ENCODE results near the gene TIMP2.

Gene TIMP2

DNA sequence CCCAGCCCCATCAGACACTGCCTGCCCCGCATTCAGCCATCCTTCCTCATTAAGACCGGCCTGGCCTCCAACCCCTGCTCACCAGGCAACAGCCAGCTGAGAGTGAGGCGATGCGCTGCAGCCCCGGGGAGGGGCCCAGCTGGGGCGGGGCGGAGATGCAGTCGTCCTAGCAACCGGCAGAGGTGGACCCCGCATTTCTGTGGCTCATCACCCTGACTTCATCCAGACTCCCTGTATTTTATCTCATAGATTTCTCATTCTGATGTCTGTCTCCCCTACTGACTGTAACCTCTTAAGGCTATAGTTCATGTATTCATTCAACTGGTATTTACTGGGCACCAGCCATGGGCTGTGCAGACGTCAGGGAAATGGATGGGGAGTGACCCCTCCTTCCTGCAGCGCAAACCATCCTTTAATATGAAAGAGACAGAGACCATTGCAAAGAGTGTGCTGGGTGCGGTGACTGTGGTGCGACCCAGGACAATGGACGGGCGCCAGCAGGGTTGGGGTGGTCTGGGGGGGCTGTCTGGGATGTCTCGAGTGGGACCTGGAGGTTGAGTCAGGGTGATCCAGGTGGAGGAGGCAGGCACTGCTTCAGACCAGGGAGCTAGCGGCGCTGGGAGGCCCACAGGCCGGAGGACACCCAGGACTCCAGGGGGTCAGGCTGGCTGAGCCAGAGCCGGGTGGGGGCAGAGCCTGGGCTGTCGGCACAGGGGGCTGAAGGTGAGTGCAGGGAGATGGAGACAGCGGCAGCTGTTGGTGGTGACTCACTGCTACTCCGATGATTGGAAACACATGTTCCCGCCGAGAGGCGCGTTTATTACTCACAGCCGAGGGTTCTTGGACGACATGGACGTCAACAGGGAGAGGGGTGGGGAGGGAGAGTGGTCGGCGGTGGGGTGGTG, 10.5 kb upstream of the TIMP2 start:
- intact Hi-C loops (cut with DNase I), result no loop called here
- DNase-seq, result no peak

- intact Hi-C loops (cut with DNase I), result loop anchor here (5.0 kb wide), 1 partner anchor 53 kb away; no protein-coding TSS in a partner anchor
- no peak for DNase-seq
Measured at GRCh38 chr17:78934681-78935418, 9.7 kb upstream of the TIMP2 start.

DNA sequence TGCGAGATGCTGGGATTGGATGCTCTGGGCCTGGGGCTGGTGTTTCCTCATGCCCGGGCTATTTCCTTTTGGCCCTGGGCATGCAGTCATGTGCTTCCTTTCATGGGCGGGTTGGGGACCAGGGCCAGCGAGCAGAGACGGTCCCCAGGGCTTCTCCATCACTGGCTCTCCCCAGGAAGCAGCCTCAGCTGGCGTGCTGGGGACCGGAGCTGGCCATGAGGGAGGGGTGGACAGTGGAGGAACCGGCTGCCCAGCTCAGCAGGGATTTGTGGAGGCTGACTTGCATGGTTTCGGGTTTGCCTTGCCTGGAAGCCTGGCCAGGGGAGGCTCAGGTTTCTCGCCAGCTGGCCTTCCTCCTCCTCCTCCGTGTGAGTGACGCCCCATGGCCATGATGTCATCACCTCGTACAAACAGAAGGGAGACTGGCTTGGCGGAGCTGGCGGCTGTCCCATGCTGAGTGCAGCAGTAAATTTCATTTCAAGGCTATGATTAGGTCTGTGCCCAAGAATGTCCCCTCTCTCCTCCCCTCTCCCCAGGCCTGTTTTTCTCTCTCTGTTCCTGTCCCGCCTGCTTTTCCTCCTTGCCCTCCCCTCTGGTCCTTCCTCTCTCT, 8.9 kb upstream of the TIMP2 start:
- intact Hi-C loops (cut with DNase I), result loop anchor here (5.0 kb wide), 1 partner anchor 52 kb away; no protein-coding TSS in a partner anchor
- peak; percentile 68 to 94 (median 82) for DNase-seq

- intact Hi-C loops (cut with DNase I), result loop anchor here (5.0 kb wide), 1 partner anchor 51 kb away; no protein-coding TSS in a partner anchor
- DNase-seq, result peak in 1 of 42 donors; percentile 56
Measured at GRCh38 chr17:78933025-78933958, 8.1 kb upstream of the TIMP2 start.

- intact Hi-C loops (cut with DNase I), result loop anchor here (5.0 kb wide), 1 partner anchor 48 kb away; no protein-coding TSS in a partner anchor
- DNase-seq, result no peak
Measured at GRCh38 chr17:78929908-78930775, 5.0 kb upstream of the TIMP2 start.

- intact Hi-C loops (cut with DNase I), result no loop called here
- DNase-seq, result peak in 36 of 42 donors; percentile 42 to 85 (median 64)
Measured at GRCh38 chr17:78925662-78926555, 722 bp upstream of the TIMP2 start.

GRCh38 chr17:78924481-78925151, 571 bp downstream of the TIMP2 start:
- peak in 9 of 42 donors; percentile 18 to 58 (median 42) for DNase-seq

DNA sequence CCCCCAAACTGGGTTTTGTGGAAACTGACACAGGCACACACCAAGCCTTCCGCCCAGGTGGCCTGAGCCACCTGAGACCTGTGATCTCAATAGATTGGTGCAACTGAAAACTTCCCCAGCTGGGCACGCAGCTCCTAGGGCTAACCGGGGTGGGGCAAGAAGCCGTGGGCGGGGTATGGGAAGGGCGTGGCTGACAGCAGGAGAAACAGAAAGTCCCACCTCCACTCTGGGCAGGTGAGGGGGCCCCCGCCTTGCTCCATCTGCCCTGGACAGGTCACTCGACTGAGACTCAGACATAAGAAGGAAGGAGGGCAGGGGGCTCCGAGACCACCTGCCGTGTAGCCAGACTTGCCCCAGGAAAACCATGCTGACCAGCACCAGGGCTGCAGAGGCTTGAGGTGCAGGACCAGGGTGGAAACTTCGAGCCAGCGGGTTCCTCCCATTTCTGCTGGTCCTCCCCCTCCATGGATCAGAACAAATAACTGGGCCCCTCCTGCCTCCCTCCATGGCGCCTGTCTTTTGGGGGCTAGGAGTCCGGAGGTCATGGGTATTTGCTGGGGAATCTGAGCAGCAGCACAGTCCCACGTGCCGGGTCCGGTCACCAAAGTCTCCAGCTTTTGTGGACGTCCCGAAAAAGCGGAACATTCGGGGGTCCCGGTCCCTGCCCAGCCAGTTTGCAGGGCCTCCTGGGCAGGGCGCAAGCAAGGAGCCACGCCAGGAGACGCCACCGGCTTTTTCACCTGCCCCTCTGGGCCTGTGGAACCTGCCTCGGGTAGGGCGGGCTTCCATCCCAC, 1.3 kb downstream of the TIMP2 start:
- DNase-seq, result peak in 14 of 42 donors; percentile 15 to 63 (median 39)
- intact Hi-C loops (cut with DNase I), result loop anchor here (5.0 kb wide), 1 partner anchor 57 kb away; no protein-coding TSS in a partner anchor

More at GRCh38 chr17:78924481-78925151, 571 bp downstream of the TIMP2 start:
- intact Hi-C loops (cut with DNase I), result loop anchor here (5.0 kb wide), 1 partner anchor 57 kb away; no protein-coding TSS in a partner anchor

DNA sequence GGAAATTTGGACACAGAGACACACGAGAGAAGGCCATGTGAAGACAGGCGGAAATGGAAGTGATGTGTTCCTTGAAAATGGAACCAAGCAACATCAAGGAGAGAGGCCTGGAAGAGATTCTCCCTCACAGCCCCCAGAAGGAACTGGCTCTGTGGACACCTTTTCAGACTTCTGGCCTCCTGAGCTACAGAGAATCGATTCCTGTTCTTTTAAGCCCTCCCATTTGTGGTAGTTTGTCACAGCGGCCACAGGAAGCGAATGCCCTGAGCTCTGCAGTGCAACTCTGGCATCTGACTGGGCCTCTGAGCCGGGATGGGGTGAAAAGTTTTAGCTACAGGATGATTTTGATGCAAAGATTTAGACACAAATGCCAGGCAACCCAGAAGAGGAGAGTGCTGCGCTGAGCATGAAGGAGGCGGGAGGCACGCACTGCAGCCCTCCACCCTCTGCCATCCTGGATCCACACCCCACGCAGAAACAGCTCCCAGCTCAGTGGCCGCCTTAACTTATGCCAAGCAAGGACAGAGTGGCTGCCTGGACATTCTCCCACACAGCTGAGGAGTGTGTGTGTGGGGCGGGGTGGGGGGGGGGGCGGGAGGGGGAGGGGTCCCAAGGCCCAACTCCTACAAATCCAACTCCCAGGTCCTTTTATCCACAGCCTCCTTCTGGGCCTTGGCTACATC, 2.2 kb downstream of the TIMP2 start:
- intact Hi-C loops (cut with DNase I), result loop anchor here (5.0 kb wide), 1 partner anchor 56 kb away; no protein-coding TSS in a partner anchor
- peak in 5 of 42 donors; percentile 23 to 59 (median 33) for DNase-seq

DNA sequence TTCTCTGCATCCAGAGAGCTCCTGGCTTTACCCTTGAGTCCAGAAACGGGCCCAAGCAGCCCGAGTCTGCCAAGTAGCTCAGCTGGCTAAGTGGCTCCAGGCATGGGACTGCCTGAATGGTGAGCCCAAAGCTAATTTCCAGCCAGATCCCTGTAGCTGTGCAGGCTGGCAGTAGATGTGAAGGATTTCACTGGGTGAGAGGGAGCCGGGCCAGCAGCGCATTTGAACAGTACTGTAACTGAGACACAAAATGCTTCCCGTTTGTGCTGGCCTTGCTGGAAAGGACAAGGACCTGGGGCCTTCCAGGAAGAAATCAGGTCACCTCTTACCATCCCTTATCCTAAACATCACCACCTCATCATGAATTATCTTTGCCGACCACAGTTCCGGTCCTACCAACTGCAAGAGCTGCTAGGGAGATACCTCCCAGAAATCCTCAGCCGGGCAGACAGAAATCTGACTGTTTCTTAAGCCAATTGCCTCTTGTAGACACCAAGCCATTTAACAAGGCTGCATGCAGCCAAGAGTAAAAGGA, 3.7 kb downstream of the TIMP2 start:
- intact Hi-C loops (cut with DNase I), result loop anchor here (5.0 kb wide), 1 partner anchor 54 kb away; no protein-coding TSS in a partner anchor
- peak in 41 of 42 donors; percentile 37 to 87 (median 69) for DNase-seq

DNA sequence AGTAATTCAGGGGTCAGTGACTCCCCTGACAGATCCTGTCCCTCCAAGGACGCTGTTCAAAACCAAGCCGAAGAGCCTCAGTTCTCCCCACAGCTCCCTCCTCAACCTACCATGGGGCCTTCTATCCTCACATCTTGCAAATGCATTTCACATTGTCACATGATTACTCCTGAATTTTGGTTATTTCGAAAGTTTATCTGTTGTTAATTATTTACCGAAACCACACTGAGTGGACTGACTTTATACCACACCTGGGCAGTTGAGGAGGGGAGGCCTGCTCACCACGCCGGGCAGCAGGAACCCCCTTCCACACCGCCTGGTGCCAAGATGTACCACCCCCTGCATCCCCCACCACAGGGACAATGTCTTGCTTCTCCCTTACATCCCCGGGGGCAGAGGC, 4.7 kb downstream of the TIMP2 start:
- DNase-seq, result no peak
- intact Hi-C loops (cut with DNase I), result loop anchor here (5.0 kb wide), 1 partner anchor 53 kb away; no protein-coding TSS in a partner anchor

DNA sequence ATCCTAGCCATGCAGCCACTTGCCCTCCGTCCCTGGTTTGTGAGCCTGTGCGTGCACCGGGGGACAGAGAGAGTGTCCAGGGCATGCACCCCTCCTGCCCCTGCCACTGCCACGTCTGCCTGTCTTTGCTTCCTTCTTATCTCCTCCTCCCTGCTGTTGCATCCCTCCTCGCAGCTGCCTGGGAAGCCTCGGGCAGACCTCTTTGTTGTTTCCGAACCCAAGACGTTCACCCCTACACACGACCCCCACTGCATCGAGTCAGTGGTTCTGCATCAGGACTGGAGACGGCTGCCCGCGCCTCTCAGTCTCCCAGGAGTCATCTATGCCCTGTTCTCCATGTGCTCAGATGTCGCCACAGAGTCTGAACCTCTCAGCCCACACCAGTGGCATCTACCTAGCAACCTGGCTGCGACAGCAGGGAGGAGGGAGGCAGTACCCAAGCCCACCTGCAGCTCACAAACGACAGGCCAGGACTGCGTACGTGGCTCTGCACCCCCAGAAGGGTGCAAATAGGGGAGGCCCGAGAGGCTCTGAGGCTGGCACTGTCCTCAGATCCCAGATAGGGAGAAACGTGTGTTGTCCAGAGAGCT, 5.2 kb downstream of the TIMP2 start:
- intact Hi-C loops (cut with DNase I), result loop anchor here (5.0 kb wide), 1 partner anchor 53 kb away; no protein-coding TSS in a partner anchor

DNA sequence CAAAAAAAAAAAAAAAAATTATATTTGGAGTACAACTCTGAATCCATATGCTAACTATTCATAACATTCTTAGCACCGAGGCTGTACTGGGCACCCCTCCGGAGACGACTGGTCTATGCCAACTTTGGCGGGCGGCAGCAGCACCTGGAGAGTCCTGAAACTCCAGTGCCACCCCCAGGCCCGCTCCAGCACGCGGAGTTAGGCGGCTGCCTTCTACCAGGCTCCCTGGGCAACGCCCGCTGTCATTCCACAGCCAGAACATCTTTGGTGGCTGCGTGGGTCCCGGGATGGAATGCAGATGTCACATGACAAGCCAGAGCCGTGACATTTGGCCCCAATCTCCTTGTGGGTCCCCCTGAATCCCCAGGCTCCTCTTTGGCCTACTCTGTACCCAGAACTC, 6.2 kb downstream of the TIMP2 start:
- intact Hi-C loops (cut with DNase I), result no loop called here
- no peak for DNase-seq

More for the DNA sequence above, 5.2 kb downstream of the TIMP2 start:
- no peak for DNase-seq
